Cardiac muscle cell (in vitro differentiated cells and primary cell): ENCODE data around the gene PKHD1. TPM values are rescaled to one million over a fixed set of nuclear protein-coding genes. Genes with fewer than 3 reads are reported as not detected.
A peak's percentile ranks its signal among the peaks of the same experiment; 100 is the strongest.

ENCODE experiments used
- DNase-seq, 2 donors: peaks; one replicate each; pipeline versions ENCODE4 v3.0.0 to v3.0.0-alpha.2; 2010 to 2017; ENCODE audit warnings: low read depth in 1 of 2, low spot score in 1 of 2
- H3K27ac ChIP-seq: fragments of 200-600 bp; sonication (generic); 2 replicates; pipeline ENCODE4 v1.5.1; 2016
- H3K27me3 ChIP-seq: fragments of 200-600 bp; sonication (generic); 2 replicates; pipeline ENCODE4 v1.6.0; 2016; ENCODE audit warnings: control low read depth
- H3K36me3 ChIP-seq: fragments of 200-600 bp; sonication (generic); 2 replicates; pipeline ENCODE4 v1.5.1; 2016; ENCODE audit warnings: control low read depth
- H3K4me1 ChIP-seq: fragments of 200-600 bp; sonication (generic); 2 replicates; pipeline ENCODE4 v1.8.1; 2017; ENCODE audit warnings: low read depth, mild to moderate bottlenecking, mixed run types
- H3K4me3 ChIP-seq: fragments of 200-600 bp; sonication (generic); 2 replicates; pipeline ENCODE4 v1.5.1; 2016; ENCODE audit warnings: mild to moderate bottlenecking
- H3K9me3 ChIP-seq: fragments of 200-600 bp; sonication (generic); 2 replicates; pipeline ENCODE4 v1.5.1; 2017; ENCODE audit warnings: low read depth, mild to moderate bottlenecking, control low read depth
- CTCF ChIP-seq: IDR thresholded peaks from 2 replicates; pipeline ENCODE4 v1.5.1; 2012; ENCODE audit warnings: low read depth, mild to moderate bottlenecking, low read length
- polyA plus RNA-seq: library from polyadenylated mRNA; unstranded; fragments of >200 nt; fragmentation: Nextera tagmentation; extraction: Ambion mirVana; gene quantifications from 2 replicates; pipeline ENCODE4 v1.2.1, GENCODE V29; 2016
- total RNA-seq: library from RNA; depleted of rRNA; stranded (reverse); fragments of >200 nt; gene quantifications from 2 replicates; pipeline ENCODE4 v1.2.3, GENCODE V29; 2016

Gene PKHD1
- total and polyA plus RNA-seq, 2 experiments from 2014 or later: not detected

- no peak overlapping the region for H3K27ac ChIP-seq
- H3K4me3 ChIP-seq: no peak overlapping the region
- H3K27me3 ChIP-seq: no peaks in the 10 kb centered on the region
- no peaks in the 10 kb centered on the region for H3K9me3 ChIP-seq
- no peaks in the 10 kb centered on the region for H3K4me1 ChIP-seq
- no peak for TF ChIP-seq CTCF
- DNase-seq: no peak
- no peaks in the 10 kb centered on the region for H3K36me3 ChIP-seq
Observed at GRCh38 chr6:52024451-52025068, 62.9 kb downstream of the PKHD1 start.

- Histone ChIP-seq H3K4me3 (no peak overlapping the region), H3K4me1 (peaks cover 3% of the 10 kb centered on the region), H3K27me3 (no peaks in the 10 kb centered on the region), H3K9me3 (no peaks in the 10 kb centered on the region), H3K27ac (no peak overlapping the region), H3K36me3 (no peaks in the 10 kb centered on the region)
- no peak for DNase-seq
- no peak for TF ChIP-seq CTCF
Observed at GRCh38 chr6:52022675-52023074, 64.7 kb downstream of the PKHD1 start.

- Histone ChIP-seq H3K27ac (no peak overlapping the region), H3K4me3 (no peak overlapping the region), H3K4me1 (peaks cover 3% of the 10 kb centered on the region), H3K36me3 (no peaks in the 10 kb centered on the region), H3K27me3 (no peaks in the 10 kb centered on the region), H3K9me3 (no peaks in the 10 kb centered on the region)
- TF ChIP-seq CTCF: peak; percentile 55
- peak; percentile 42 to 48 for DNase-seq
Observed at GRCh38 chr6:52020945-52021570, 66.4 kb downstream of the PKHD1 start.

- TF ChIP-seq CTCF: no peak
- H3K27me3 ChIP-seq: no peaks in the 10 kb centered on the region
- no peak overlapping the region for H3K4me3 ChIP-seq
- H3K27ac ChIP-seq: no peak overlapping the region
- DNase-seq: no peak
- H3K36me3 ChIP-seq: no peaks in the 10 kb centered on the region
- H3K9me3 ChIP-seq: no peaks in the 10 kb centered on the region
- H3K4me1 ChIP-seq: peaks cover 3% of the 10 kb centered on the region
Observed at GRCh38 chr6:52019881-52020280, 67.5 kb downstream of the PKHD1 start.

GRCh38 chr6:52019092-52019491 is 68.3 kb downstream of the PKHD1 start:
- no peak for TF ChIP-seq CTCF
- no peaks in the 10 kb centered on the region for H3K27me3 ChIP-seq

More at GRCh38 chr6:52019092-52019491, 68.3 kb downstream of the PKHD1 start:
- DNase-seq: no peak
- Histone ChIP-seq H3K4me1 (peaks cover 3% of the 10 kb centered on the region), H3K4me3 (no peak overlapping the region), H3K36me3 (no peaks in the 10 kb centered on the region), H3K9me3 (no peaks in the 10 kb centered on the region), H3K27ac (no peak overlapping the region)
